ENCODE results near the gene MACROD2.
"Not testable (repeated sequence)": the region's sequence is repeated elsewhere in the genome, so short reads cannot be mapped to it uniquely, and the experiment has no call there.

MACROD2 gene

DNA sequence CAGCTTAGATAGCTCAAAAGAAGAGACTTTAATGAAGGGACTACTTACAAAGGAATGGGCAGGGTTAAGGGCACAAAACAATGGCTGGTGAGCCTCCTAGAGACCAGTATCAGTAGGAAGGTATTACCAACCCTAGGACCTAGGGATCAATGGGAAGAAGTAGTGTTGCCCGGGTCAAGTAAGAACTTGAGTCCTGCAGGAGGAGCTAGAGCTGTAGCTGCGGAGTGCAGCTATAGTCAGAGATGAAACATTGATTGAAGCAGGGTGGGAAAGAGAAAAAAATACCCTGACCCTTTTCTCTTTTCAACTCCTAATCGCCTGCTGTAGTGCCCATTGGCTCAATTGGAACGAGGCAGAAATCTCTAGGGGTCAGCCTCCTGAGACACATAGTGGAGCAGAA, 198.1 kb downstream of the MACROD2 start:
- DNase-seq (ENCODE audit: low read depth): no peak

DNA sequence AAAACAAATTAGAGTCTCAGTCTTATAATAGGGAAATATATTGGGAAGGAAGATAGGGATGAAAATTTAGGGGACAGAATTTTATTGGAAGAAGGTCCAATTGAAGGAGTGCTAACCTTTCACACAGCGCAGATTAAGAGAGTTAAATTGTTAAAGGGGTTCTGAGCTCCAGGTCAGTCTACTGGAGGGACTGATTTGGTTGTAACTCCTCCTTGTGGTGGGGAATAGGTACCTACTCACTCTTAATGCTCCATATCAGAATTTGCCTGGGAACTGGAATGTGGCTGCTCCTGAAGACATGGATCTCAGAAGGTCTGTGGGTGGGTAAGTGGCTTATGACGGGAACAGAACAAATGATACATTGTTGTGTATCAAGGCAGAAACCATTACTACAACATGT, 198.6 kb downstream of the MACROD2 start:
- no peak for DNase-seq (ENCODE audit: low read depth)

DNA sequence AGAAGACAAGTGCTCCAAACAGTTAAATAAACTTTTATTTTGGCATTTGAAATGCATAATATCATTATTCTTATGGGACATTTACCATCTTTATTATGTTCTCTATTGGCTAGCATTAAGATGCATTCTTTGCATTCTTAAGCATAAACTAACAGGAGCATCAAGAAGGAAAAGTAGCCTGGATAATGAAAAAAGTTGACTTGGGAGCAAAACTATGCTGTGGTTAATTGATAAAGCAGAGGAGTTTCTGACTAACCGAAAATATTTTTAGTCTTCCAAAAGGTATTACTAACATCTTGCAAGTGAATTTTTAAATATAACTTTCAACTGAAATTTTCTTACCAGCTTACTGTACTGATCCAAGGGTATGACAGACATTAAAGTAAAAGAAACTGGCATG, 201.8 kb downstream of the MACROD2 start:
- DNase-seq (ENCODE audit: low read depth): no peak

GRCh38 chr20:14198416-14198815, 203.1 kb downstream of the MACROD2 start:
- no peak for DNase-seq (ENCODE audit: low read depth)

GRCh38 chr20:14199111-14199510, 203.8 kb downstream of the MACROD2 start:
- DNase-seq (ENCODE audit: low read depth): no peak

DNA sequence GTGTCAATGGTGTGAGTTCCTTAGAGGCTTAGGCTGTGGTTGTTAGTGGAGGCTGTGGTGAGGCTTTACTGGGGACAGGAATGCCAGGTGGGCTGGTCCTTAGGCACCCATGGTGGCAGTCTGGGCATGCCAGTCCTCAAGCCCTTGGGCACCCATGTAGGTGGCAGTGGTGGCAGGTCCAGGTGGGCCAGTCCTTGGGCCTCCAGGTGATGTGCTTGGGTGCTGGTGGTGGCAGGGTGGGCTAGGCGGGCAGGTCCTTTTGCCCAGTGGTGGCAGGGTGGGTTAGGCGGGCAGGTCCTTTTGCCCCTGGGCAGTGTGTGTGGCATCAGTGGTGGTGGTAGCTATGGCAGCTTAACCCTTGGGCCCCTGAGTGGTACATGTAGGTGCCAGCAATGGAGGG, 208.3 kb downstream of the MACROD2 start:
- DNase-seq (ENCODE audit: low read depth): no peak

DNA sequence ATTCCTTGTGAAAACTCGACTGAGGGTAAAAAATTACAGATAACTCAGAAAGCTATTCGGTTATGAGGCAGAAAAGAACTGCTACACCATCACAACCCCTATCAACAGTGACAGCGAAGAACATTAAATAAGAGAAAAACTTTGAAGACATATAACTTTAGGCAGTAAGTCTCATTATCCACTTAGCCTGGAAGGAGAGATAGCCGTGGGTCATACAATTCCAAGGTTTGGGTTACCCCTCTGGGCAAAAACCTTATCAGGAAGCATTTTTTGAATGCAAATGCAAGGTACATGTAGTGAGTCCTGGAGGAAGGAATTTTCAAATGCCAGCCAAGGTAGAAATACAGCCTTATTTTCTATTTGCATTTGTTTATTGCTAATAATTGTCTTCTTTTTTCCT, 212.3 kb downstream of the MACROD2 start:
- no peak for DNase-seq (ENCODE audit: low read depth)

- DNase-seq (ENCODE audit: low read depth): no peak
Measured at GRCh38 chr20:14208956-14209355, 213.6 kb downstream of the MACROD2 start.

GRCh38 chr20:14210146-14210545, 214.8 kb downstream of the MACROD2 start:
- DNase-seq (ENCODE audit: low read depth): no peak

GRCh38 chr20:14214046-14214445, 218.7 kb downstream of the MACROD2 start:
- no peak for DNase-seq (ENCODE audit: low read depth)

- not testable (repeated sequence) for DNase-seq (ENCODE audit: low read depth)
Measured at GRCh38 chr20:14215880-14216279, 220.6 kb downstream of the MACROD2 start.

GRCh38 chr20:14219801-14220461, 224.6 kb downstream of the MACROD2 start:
- no peak for DNase-seq (ENCODE audit: low read depth)

- no peak for DNase-seq (ENCODE audit: low read depth)
Measured at GRCh38 chr20:14220986-14221385, 225.7 kb downstream of the MACROD2 start.

GRCh38 chr20:14223806-14224205, 228.5 kb downstream of the MACROD2 start:
- no peak for DNase-seq (ENCODE audit: low read depth)

DNA sequence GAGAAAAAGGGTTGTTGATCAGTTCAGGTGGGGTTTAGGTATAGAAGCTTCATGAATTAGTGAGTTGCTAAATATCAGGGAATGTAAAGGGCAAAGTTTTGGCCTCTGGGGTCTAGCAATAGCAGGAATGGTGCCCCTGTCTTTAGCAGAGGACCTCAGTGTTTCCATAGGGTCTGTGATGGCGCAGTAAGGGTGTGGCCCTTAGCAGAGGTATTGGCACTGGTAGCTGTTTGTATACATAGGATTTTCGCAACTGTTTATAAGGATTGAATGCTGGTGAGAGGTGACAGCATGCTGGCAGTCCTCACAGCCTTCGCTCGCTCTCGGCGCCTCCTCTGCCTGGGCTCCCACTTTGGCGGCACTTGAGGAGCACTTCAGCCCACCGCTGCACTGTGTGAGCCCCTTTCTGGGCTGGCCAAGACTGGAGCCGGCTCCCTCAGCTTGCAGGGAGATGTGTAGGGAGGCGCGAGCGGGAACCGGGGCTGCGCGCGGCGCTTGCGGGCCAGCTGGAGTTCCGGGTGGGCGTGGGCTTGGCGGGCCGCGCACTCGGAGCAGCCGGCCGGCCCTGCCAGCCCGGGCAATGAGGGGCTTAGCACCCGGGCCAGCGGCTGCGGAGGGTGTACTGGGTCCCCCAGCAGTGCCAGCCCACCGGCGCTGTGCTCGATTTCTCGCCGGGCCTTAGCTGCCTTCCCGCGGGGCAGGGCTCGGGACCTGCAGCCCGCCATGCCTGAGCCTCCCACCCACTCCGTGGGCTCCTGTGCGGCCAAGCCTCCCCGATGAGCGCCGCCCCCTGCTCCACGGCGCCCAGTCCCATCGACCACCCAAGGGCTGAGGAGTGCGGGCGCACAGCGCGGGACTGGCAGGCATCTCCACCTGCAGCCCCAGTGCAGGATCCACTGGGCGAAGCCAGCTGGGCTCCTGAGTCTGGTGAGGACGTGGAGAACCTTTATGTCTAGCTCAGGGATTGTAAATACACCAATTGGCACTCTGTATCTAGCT, 231.0 kb downstream of the MACROD2 start:
- not testable (repeated sequence) for DNase-seq (ENCODE audit: low read depth)

DNA sequence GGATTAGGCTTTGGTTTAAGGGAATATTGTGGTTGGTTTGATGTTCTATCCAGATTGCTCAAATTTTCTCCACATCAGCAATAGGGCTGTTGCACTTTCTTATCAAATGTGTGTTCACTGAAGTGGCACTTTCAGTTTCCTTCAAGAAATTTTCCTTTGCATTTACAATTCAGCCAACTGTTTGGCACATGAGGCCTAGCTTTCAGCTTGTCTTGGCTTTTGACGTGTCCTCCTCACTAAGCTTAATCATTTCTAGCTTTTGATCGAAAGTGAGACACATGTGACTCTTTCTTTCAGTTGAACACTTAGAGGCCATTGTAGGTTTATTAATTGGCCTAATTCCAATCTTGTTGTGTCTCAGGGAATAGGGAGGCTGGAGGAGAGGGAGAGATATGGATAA, 237.3 kb downstream of the MACROD2 start:
- DNase-seq (ENCODE audit: low read depth): no peak

DNA sequence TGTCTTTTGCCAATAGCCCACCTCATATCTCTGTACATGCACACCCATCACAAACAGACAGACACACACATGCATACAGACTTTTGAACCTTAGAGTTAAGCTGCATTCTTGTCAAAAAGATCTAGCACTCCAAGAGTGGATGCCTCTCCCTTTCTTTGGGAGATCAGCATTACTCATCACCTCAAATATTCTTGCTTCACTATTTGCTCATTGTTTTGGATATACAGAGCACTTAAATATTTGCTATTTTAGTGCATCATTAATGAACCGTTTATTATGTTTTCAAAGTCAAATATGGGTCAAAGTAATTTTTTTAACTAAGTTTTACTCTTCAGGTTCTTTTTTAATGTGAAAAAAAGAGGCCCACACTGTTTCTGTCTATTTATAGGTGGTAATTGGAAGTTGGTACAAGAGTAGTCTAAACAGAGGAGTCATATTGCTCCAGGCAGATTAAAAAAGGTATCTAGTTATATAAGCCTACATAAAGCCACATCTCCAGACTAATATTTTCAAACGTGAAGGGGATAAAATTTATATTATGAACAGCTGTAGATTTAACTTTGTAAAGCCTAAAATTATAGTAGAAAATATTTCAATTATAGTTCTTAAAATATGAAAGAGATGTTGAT, 239.5 kb downstream of the MACROD2 start:
- DNase-seq (ENCODE audit: low read depth): no peak

- no peak for DNase-seq (ENCODE audit: low read depth)
Measured at GRCh38 chr20:14235355-14235754, 240.0 kb downstream of the MACROD2 start.

- DNase-seq (ENCODE audit: low read depth): no peak
Measured at GRCh38 chr20:14245368-14245970, 250.2 kb downstream of the MACROD2 start.

DNA sequence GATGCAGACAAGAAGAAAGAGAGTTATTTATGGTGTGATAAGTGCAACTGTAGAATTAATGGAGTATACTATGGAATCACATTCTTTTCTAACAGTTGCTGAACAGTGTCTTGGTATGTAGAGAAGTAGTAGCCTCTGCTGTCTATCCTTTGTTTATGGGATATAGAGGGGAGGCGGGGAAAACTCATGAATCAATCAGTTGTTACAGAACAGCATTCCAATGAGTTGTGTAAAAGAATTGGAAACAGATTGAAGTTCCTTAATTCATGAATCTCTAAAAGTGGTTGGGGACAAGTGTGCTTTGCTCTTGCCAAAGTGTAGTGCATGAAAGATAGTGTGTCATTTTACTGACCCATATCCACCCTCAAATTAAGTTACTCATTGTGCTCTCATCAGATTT, 264.4 kb downstream of the MACROD2 start:
- DNase-seq (ENCODE audit: low read depth): no peak

GRCh38 chr20:14260367-14260766, 265.1 kb downstream of the MACROD2 start:
- no peak for DNase-seq (ENCODE audit: low read depth)

GRCh38 chr20:14264869-14265268, 269.6 kb downstream of the MACROD2 start:
- DNase-seq (ENCODE audit: low read depth): no peak

Measured in stimulated activated CD8-positive, alpha-beta memory T cell treated with anti-CD3 and anti-CD28 coated beads, Interleukin-15, amount 100 ng/mL, for 1 hour (primary cell).